H54 (cell line): ENCODE measurements around the gene ZSWIM3.

Source experiments
- DNase-seq: peaks from one replicate; pipeline ENCODE4 v3.0.0; 2011; ENCODE audit warnings: low spot score, mixed read lengths; ENCODE audit not compliant: insufficient read length
- FAIRE-seq: peaks from 3 replicates; lab custom pipeline; 2011; peaks lifted over from hg19 to GRCh38; lab: Jason Lieb, UNC
- POLR2A ChIP-seq: IDR thresholded peaks from 2 replicates; pipeline ENCODE4 v1.6.1; 2011; ENCODE audit warnings: low read depth, mild to moderate bottlenecking, low read length

Gene ZSWIM3

GRCh38 chr20:45909817-45910669, 52.6 kb downstream of the ZSWIM3 start:
- no peak for TF ChIP-seq POLR2A
- no peak for DNase-seq
- no peak for FAIRE-seq

DNA sequence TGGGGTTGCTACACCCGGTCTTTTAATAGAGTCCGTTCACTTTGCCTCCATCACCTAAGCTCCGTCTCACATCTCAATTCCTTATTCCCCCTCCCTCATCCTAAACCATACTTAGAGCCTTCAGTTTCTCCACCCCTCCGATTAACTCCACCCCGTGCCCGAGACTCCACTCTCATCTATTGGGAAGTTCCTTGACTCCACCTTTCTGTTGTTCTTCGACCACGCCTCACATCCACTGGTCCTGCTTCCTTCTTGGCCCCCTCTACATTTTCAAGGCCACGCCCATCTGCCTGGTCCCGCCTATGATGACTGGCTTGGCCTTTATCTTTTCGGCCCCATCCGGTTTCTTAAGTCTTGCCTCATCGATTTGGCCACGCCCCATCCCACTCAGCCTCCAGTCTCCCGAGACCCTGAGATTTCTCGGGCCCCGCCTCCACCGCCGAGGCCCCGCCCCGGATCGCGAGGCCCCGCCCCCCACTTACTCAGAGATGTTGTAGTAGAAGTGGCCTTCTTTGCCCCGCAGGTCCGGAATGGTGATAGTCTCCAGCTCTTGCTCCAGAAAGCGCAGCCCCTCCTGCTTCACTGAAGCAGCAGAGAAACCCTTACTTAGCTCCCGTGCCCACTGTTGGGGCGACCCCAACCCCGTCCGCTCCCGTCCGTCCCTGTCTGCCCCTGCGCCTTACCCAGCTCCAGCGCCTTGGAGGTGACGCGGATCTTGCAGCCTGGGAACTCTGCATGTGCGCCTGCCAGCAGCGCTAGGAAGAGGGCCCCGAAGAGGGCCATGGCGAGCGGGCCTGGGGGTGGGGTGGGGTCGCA, 53.5 kb downstream of the ZSWIM3 start:
- TF ChIP-seq POLR2A: peak; percentile 68
- DNase-seq: peak; percentile 86
- FAIRE-seq: peak; percentile 72

- FAIRE-seq: no peak
- TF ChIP-seq POLR2A: peak; percentile 30; the same call in 1 of the 2 replicates
- no peak for DNase-seq
These were observed 54.3 kb downstream of the ZSWIM3 start, which contains the start of gene PLTP for GRCh38 chr20:45911486-45912343. PLTP (minus strand) TSS chr20:45912155; CDS start chr20:45911452, 703 bp downstream.

DNA sequence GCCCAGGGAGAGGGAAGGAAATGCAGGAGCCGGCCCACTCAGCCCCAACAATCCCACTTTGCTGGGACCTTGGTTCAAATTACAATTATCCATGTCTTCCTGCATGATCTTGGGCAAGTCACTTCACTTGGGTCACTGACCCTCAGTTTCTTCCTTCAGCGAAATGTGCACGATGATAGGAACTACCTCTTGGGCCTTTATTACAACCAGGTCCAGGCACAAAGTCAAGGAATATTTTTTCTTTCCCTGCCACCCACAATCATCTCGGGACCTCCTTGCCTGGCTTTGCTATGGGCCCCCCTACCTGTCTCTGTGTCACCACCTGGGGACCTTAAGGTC, 54.9 kb downstream of the ZSWIM3 start:
- DNase-seq: no peak
- no peak for TF ChIP-seq POLR2A
- no peak for FAIRE-seq

GRCh38 chr20:45913116-45913515, 55.7 kb downstream of the ZSWIM3 start:
- no peak for TF ChIP-seq POLR2A
- FAIRE-seq: no peak

DNA sequence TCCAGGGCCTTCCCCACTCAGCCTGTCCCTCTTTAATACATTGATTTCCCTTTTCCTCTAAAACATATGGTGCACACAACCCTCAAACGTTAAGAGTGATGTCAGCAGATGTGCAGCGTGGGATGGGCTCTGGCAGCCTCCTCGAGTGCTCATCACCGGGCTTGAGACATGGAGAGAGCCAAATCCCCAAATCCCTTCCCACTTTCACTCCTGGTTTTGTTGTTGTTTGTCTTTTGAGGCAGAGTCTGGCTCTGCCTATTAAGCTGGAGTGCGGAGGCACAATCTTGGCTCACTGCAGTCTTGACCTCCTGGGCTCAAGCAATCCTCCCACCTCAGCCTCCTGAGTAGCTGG, 60.4 kb downstream of the ZSWIM3 start:
- FAIRE-seq (no peak), DNase-seq (no peak)
- no peak for TF ChIP-seq POLR2A

More at GRCh38 chr20:45913116-45913515, 55.7 kb downstream of the ZSWIM3 start:
- DNase-seq: no peak

DNA sequence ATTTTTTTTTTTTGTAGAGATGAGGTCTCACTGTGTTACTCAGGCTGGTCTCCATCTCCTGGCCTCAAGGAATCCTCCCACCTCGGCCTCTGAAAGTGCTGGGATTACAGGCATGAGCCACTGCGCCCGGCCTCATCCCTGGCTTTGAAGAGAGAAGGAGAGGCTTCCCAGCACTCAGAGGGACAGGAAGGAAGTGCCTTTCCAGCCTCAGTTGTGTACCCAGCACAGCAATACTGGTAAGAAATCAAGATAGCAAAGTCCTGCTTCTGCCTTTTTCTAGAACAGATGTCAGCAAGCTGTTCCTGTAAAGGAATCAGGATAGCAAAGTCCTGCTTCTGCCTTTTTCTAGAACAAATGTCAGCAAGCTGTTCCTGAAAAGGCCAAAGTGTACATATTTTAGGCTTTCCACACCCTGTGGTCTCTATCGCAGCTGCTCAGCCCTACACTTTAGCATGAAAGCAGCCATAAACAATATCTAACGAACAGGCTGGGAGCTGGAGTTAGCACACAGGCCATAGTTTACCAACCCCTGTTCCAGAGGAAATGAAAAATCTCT, 60.8 kb downstream of the ZSWIM3 start:
- DNase-seq (no peak), FAIRE-seq (no peak)
- TF ChIP-seq POLR2A: no peak

- no peak for TF ChIP-seq POLR2A
- DNase-seq (no peak), FAIRE-seq (no peak)
These were observed 61.5 kb downstream of the ZSWIM3 start for GRCh38 chr20:45918779-45919537.

DNA sequence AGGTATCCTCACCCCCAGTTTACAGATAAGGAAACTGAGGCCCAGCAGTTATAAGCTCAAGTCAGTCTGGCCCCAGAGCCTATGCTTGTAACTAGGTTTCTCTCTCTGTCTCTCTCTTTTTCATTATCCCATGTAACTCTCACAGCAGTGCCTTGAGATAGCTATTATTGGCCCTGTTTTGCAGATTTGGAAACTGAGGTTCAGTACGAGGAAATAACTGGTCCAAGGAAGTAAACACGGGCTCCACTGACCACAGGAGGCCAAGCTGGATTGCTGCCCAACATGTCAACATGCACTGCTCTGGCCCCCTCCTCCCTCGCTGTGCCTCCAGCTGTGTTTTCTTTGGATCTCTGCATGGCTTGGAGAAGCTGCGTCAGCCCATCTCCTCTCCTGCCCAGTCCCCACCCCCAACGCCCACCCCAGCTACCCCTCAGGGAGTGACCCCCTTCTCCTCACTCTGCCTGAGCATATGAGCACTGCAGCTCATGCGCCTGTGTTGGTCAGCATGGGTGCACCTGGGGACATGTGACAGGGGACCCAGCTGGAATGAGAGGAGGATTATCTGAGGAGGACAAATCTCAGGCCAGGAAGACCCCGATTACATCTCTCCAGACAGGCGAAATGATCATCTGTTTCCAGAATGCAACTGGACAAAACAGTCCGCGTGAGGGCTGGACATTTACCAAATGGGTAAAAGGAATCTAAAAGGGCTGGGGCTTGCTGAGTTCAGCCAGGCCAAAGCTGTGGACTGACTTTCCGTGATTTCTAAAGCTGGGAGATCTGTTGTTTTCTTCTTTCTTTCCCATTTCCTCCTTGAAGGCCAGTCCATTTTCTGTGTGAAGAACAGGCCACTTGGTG, 62.4 kb downstream of the ZSWIM3 start:
- DNase-seq: no peak
- no peak for FAIRE-seq
- TF ChIP-seq POLR2A: no peak

DNA sequence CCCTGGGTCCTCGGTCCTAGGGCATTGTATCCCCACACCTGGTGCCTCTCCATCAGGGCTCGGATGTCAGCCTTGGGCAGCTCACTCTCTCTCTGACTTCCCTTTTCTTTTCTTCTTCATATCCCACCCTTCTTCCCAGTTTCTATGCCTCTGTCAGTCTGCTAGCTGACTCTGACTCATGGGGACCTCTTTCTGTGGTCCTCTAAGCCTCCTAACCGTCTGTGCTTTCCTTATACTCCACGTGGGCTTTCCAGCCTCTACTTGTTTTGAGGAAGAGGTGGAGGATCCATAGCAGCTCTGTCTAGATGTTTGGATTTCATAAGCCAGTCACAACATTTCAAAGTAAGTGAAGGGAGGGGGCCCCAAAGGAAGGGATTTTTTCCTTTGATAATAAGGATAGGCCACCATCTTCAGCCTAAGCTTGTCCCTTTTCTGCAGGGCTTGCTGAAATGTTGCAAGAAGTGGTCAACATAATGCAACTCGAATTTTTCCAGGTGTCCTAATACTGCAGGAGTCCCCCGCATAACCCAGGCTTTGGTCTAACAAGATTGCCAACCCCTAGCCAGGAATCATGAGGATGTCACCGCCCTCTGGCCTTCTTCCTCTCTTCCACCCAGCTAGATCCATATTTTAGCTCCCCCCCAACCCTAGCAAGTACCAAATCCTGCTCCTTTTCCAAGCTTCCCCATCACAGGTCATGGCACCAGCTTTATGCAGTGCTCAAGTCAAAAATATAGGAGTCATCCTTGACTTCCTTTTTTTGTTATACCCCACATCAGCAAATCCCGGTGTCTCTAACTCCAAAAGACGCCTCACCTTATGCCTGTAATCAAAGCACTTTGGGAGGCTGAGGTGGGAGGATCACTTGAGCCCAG, 63.3 kb downstream of the ZSWIM3 start:
- FAIRE-seq (no peak), DNase-seq (no peak)
- TF ChIP-seq POLR2A: no peak
